ENCODE results near the gene C17orf100. TPM values are rescaled to one million over a fixed set of nuclear protein-coding genes. Genes with fewer than 3 reads are reported as not detected.

Gene C17orf100
- total RNA-seq, 1 donor from 2014 or later: 0.92 TPM

Small RNA genes within 50 kb of the gene (microRNA-seq; reads per million reads assigned to microRNA genes)
- gene MIR4520-1 (not detected), gene MIR4520-2 (not detected)

Other genes with a start within 250 kb of the C17orf100 start
- gene AIPL1, start 216.6 kb upstream of the C17orf100 start, total RNA-seq: not detected
- 0.60 TPM for gene PIMREG, start 207.3 kb upstream of the C17orf100 start, total RNA-seq
- gene PITPNM3, start 95.2 kb upstream of the C17orf100 start, total RNA-seq: 0.46 TPM
- gene KIAA0753, start 11.1 kb upstream of the C17orf100 start, total RNA-seq: 5.1 TPM
- gene TXNDC17, start 10.7 kb upstream of the C17orf100 start, total RNA-seq: 52.9 TPM
- 16.5 TPM for gene MED31, start 157 bp upstream of the C17orf100 start, total RNA-seq
- not detected for gene SLC13A5, start 61.6 kb downstream of the C17orf100 start, total RNA-seq
- 16.8 TPM for gene XAF1, start 104.3 kb downstream of the C17orf100 start, total RNA-seq
- gene FBXO39, start 124.5 kb downstream of the C17orf100 start, total RNA-seq: not detected
- not detected for gene TEKT1, start 180.0 kb downstream of the C17orf100 start, total RNA-seq

Data from Right ventricle myocardium inferior (tissue), 1 donor.